ENCODE measurements around the gene DBT. TPM values are rescaled to one million over a fixed set of nuclear protein-coding genes. Genes with fewer than 3 reads are reported as not detected.
"Not testable (repeated sequence)": the region's sequence is repeated elsewhere in the genome, so short reads cannot be mapped to it uniquely, and the experiment has no call there.

DBT gene
- total and polyA plus RNA-seq, 10 of the 15 experiments (the other 5 are each of a cell fraction or from before 2014, with no cell fraction given): 2.1 to 15.9 (median 6.9) TPM

DNA sequence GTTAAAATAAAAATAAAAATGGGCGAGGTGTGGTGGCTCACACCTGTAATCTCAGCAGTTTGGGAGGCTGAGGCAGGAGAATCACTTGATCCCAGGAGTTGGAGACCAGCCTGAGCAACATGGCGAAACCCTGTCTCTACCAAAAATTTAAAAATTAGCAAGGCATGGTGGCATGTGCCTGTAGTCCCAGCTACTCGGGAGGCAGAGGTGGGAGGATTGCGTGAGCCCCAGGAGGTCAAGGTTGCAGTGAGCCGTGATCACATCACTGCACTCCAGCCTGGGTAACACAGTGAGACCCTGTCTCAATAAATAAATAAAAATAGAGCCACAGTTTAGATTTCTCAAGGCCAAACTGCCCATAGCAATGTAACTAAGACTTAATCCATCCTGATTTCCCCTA lies 6.6 kb upstream of the DBT start:
- H2AFZ ChIP-seq (ENCODE audit: control insufficient read depth, low read depth, low read length); intact Hi-C loops (cut with micrococcal nuclease; ENCODE audit: unreplicated experiment); FAIRE-seq; H3K27ac ChIP-seq (ENCODE audit: control insufficient read depth, insufficient read depth); BruUV-seq (replicated peaks); ATAC-seq; DNase-seq (ENCODE audit: low read depth, low spot score); H3K36me3 ChIP-seq (ENCODE audit: control insufficient read depth in 2 of 2, insufficient read depth in 2 of 2, low read length in 1 of 2); H3K4me3 ChIP-seq; H3K4me1 ChIP-seq (ENCODE audit: control insufficient read depth, insufficient read depth, low read length); H3K27me3 ChIP-seq (replicated peaks in 1 of 2; ENCODE audit: control insufficient read depth in 2 of 2, insufficient read depth in 2 of 2, low read length in 1 of 2); CTCF ChIA-PET; H3K79me2 ChIP-seq (ENCODE audit: control insufficient read depth, insufficient read depth, low read length); RAD21 ChIA-PET (ENCODE audit: unreplicated experiment); H3K4me2 ChIP-seq (ENCODE audit: control insufficient read depth, insufficient read depth); in situ Hi-C loops (cut with MboI); H3K9me3 ChIP-seq (replicated peaks; ENCODE audit: control insufficient read depth, insufficient read depth, low read length); H4K20me1 ChIP-seq (ENCODE audit: control insufficient read depth, insufficient read depth); POLR2A ChIA-PET; H3K9ac ChIP-seq (ENCODE audit: control insufficient read depth, insufficient read depth, low read length): not testable (repeated sequence)
- WGBS (ENCODE audit: insufficient coverage, insufficient replicate concordance, low lambda C conversion rate, missing lambda C conversion rate): 53% methylated on average over 5 of the region's 5 CpGs
- SMC1A ChIA-PET (ENCODE audit: uncharacterized antibody, unreplicated experiment): interaction anchor here (0.9 kb wide), 1 partner anchor 9 kb away, joined by 4 read pairs; no protein-coding TSS in a partner anchor

DNA sequence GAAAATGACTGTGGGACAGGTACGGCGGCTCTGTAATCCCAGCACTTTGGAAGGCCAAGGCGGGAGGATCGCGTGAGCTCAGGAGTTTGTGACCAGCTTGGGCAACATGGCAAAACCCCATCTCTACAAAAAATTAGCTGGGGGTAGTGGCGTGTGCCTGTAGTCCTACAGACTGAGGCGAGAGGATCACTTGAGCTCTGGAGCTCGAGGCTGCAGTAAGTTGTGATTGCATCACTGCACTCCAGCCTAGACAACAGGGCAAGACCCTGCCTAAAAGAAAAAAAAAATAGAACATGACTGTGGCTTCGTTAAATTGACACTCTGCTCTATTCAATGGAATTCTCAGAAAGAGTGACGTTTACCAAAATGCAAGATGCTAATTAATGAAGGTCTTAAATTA lies 3.9 kb upstream of the DBT start:
- Histone ChIP-seq H3K4me3 (no peak overlapping the region), H3K9me3 (replicated peaks; ENCODE audit: control insufficient read depth, insufficient read depth, low read length) (no peaks in the 10 kb centered on the region), H3K27me3 (replicated peaks in 1 of 2; ENCODE audit: control insufficient read depth in 2 of 2, insufficient read depth in 2 of 2, low read length in 1 of 2) (no peaks in the 10 kb centered on the region), H3K36me3 (ENCODE audit: control insufficient read depth in 2 of 2, insufficient read depth in 2 of 2, low read length in 1 of 2) (no peaks in the 10 kb centered on the region), H3K4me1 (ENCODE audit: control insufficient read depth, insufficient read depth, low read length) (no peaks in the 10 kb centered on the region; the same call in 1 of the 2 replicates), H3K4me2 (ENCODE audit: control insufficient read depth, insufficient read depth) (no peak overlapping the region), H3K27ac (ENCODE audit: control insufficient read depth, insufficient read depth) (no peak overlapping the region), H4K20me1 (ENCODE audit: control insufficient read depth, insufficient read depth) (no peaks in the 10 kb centered on the region), H3K79me2 (ENCODE audit: control insufficient read depth, insufficient read depth, low read length) (peaks cover 13% of the 10 kb centered on the region), H2AFZ (ENCODE audit: control insufficient read depth, low read depth, low read length) (no peak overlapping the region), H3K9ac (ENCODE audit: control insufficient read depth, insufficient read depth, low read length) (no peak overlapping the region)
- no peak for FAIRE-seq
- BruUV-seq (replicated peaks): no TSS peak
- WGBS (ENCODE audit: insufficient coverage, insufficient replicate concordance, low lambda C conversion rate, missing lambda C conversion rate): 61% methylated on average over 10 of the region's 10 CpGs
- TF ChIP-seq MEF2A (IDR thresholded peaks at IDR 0.05; ENCODE audit: insufficient read depth, low read depth, low read length) (no peak), CREB1 (IDR thresholded peaks at IDR 0.05; ENCODE audit: low read depth) (no peak), TAF1 (IDR thresholded peaks at IDR 0.05; ENCODE audit: borderline replicate concordance, low read depth, low read length) (no peak), FOXM1 (IDR thresholded peaks at IDR 0.05; ENCODE audit: low read depth, low read length) (no peak), CHD4 (IDR thresholded peaks at IDR 0.05) (no peak)
- POLR2A ChIA-PET: no interaction called here
- intact Hi-C loops (cut with micrococcal nuclease; ENCODE audit: unreplicated experiment) (no loop called here), in situ Hi-C loops (cut with MboI) (no loop called here)
- RAD21 ChIA-PET (ENCODE audit: unreplicated experiment): no interaction called here
- CTCF ChIA-PET: interaction anchor here (0.6 to 0.7 kb wide), 2 partner anchors 11 to 126 kb away, joined by 3 read pairs; no protein-coding TSS in a partner anchor
- SMC1A ChIA-PET (ENCODE audit: uncharacterized antibody, unreplicated experiment): no interaction called here
- no peak for DNase-seq (ENCODE audit: low read depth, low spot score)
- ATAC-seq: no peak
